KOPT-K1 (cell line): Measurements from ENCODE around the gene PUDP.
A peak's percentile ranks its signal among the peaks of the same experiment; 100 is the strongest.

ENCODE experiments used
- H3K27ac ChIP-seq: fragments of 200-600 bp; sonication (generic); 2 replicates; pipeline ENCODE4 v1.5.1; 2016; ENCODE audit warnings: antibody characterized with exemption, mild to moderate bottlenecking, low read depth, low read length; ENCODE audit not compliant: poor library complexity, severe bottlenecking
- H3K36me3 ChIP-seq: fragments of 200-600 bp; sonication (generic); 2 replicates; pipeline ENCODE4 v1.5.1; 2017; ENCODE audit warnings: antibody characterized with exemption, mild to moderate bottlenecking, low read length, moderate library complexity; ENCODE audit not compliant: insufficient read depth
- H3K9me3 ChIP-seq: fragments of 200-600 bp; sonication (generic); 2 replicates; pipeline ENCODE4 v1.5.1; 2017; ENCODE audit warnings: antibody characterized with exemption, low read length, mild to moderate bottlenecking; ENCODE audit not compliant: insufficient read depth, poor library complexity, severe bottlenecking

Gene PUDP

DNA sequence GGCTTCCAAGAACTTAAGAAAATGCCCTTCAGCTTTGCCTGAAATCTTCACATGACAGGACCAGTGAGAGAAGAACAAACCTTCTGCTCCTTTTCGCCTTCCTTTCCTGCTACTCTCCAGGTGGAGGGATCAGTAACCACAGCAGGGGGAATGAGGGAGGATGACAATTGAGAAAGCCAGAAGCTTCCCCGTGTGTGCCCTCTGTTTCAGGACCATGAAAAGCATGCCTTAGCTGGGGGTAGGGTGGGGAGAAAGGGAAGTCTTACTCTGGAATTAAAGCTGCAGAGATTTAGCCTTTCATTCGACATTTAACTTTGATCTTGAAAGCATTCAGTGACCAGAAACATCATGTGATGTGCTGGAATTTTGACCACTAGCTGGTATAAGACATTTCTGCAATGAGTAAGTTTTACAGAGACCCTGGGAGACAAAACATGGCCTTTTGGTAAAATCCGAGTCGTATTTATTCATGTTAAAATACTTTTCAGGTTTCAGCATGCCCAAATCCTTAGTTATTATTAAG lies 10.6 kb upstream of the PUDP start:
- Histone ChIP-seq H3K36me3 (no peaks in the 10 kb centered on the region), H3K9me3 (no peaks in the 10 kb centered on the region), H3K27ac (no peak overlapping the region)

DNA sequence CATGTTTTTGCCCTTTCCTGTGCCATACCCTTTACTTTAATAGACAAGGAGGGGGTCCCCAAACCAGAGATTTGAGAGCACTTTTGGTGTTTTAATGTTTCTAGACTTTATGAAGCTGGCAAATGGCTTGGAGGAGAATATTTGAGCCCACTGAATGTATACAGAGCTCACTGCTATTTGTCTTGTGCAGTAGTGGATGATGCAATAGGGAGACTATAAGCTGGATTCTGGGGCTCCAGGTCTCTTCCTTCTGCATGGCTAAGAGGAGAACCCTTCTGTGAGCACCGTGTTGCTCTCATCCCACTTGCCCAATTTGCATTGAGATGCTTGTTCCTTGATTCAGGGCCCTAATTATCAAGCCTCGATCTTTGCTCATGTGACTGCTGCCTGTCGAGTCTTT lies 8.9 kb upstream of the PUDP start:
- Histone ChIP-seq H3K36me3 (no peaks in the 10 kb centered on the region), H3K27ac (no peak overlapping the region), H3K9me3 (no peaks in the 10 kb centered on the region)

DNA sequence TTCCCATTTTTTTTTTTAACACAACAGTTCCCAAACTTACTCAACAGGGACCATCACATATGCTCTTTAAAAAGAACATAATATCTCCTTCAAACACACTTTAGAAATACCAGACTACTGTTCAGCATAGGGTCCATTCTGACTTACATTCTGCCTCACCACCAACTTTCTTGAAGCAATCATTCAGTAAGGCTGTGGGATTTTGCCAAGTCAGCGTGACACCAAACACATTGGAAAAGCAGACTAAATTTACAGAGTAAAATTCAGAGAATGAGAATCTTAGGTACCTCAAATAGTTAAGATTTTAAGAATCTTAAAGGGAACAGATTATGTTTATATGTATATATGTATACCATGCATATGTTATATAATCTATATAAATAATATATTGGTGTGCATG lies 7.2 kb upstream of the PUDP start:
- no peaks in the 10 kb centered on the region for H3K36me3 ChIP-seq
- H3K27ac ChIP-seq: no peak overlapping the region
- H3K9me3 ChIP-seq: no peaks in the 10 kb centered on the region

DNA sequence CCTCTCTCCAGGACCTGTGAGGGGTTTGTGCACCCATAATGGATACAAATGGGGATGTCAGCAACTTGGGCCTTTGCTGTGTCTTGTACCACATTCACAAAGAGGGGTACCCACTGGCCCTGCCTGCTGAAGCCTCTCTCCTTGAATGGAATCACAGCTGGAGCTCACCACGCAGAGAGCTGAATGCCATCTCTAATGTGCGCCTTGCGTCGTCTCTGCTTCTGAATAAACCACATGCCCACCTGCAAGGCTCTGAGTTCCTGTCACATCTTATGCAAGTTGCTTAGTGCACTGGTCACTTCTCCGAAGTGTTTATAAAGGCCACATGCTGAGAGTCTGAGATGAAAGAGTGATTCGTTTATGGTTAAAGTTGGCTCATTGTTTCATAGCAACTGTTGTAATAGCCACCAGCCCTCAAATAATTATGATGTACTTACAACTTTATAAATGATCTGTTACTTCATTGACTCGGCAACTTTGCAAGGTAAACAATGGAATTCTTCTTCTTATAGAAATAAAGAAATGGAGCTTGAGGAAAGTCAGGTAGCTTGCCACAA lies 6.2 kb upstream of the PUDP start:
- Histone ChIP-seq H3K27ac (no peak overlapping the region), H3K36me3 (no peaks in the 10 kb centered on the region), H3K9me3 (no peaks in the 10 kb centered on the region)

DNA sequence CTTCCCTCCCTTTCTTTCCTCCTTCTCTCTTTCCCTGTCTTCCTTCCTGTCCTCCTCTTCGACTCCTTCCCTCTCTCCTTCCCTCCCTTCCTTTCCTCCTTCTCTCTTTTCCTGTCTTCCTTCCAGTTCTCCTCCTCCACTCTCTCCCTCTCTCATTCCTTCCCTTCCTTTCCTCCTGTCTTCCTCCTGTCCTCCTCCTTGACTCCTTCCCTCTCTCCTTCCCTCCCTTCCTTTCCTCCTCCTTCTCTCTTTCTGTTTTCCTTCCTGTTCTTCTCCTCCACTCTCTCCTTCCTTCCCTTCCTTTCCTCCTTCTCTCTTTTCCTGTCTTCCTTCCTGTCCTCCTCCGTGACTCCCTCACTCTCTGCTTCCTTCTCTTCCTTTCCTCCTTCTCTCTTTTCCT lies 5.3 kb upstream of the PUDP start:
- no peaks in the 10 kb centered on the region for H3K9me3 ChIP-seq
- no peak overlapping the region for H3K27ac ChIP-seq
- no peaks in the 10 kb centered on the region for H3K36me3 ChIP-seq

DNA sequence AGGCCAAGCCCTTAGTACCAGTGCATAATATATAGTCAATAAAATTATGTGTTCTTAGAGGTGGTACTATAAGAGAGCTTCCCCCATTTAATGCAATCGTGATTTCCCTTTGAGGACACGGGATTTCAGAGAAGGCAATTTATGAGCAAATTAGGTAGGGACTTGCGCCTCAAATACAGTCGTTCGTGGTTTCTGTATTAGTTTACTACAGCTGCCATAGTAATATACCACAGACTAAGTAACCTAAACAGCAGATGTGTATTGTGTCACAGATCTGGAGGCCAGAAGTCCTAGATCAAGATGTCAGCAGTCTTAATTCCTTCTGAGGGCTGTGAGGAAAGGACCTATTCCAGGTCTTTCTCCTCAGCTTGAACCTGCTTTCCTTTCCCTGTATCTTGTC lies 1.5 kb upstream of the PUDP start:
- Histone ChIP-seq H3K9me3 (no peaks in the 10 kb centered on the region), H3K27ac (no peak overlapping the region), H3K36me3 (no peaks in the 10 kb centered on the region; the same call in 1 of the 2 replicates)

DNA sequence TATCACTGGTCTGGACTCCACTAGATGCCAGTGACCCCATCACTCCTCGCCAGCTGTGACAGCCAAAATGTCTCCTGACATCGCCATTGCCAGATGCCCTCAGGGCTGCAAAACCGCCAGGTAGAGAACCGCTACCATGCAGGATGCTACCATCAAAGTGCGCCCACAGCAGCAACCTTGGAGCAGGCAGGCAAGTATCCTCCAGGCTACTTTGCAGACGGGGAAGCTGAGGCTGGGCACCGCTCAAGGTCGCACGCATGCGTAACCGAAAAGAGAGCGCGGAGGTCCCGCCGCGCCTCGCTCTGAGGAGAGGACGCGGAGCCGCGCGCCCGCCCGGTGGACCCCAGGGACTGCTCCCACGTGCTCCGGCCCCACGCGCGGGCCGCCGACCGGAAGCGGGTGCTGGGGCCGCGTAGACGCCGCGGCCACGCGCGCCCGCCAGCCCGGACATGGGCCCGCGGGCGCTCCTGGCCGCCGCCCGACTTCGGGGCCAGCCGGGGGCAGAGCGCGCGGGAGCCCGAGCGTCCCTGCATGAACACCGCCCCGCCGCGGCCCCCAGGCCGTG lies 458 bp downstream of the PUDP start, which contains the start of gene STS:
STS (plus strand) TSS at position 300 of the 565 bp plus-strand sequence. CDS start 105,488 bp downstream, outside the sequence.
- H3K9me3 ChIP-seq: no peaks in the 10 kb centered on the region
- H3K36me3 ChIP-seq: no peaks in the 10 kb centered on the region; the same call in 1 of the 2 replicates
- peak within 1 kb of the TSS; percentile 92 for H3K27ac ChIP-seq

DNA sequence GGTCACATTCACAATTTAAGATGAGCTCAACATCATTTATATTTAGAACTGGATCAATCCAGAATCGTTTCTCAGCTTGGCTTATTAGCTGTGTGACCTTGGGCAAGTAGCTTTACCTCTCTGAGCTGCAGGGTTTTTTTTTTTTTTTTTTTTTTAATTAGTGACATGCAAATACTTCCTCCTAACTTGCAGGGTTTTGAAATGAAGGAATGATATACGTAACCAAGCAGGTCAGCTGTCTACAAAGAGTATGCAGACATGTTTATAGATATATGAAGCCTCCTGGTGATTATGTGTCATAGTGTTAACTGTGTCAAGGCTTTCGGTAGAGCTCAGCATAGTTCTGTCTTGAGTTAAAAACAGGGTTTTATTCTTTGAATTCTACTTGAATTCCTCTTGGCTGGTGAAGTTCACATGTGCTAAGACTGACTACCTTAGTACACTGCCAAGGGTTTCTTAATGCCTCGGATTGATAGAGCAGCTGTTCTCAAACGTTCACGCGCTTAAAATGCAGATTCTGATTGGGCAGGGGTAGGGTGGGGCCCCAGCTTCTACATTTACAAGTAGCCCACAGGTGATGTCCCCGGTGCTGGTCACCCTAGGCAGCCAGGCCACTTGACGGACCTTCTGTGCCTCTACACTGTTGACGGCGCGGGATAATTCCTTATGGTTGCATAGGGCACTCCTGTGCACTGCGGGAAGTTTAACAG lies 1.1 kb downstream of the PUDP start:
- Histone ChIP-seq H3K36me3 (peaks cover 4% of the 10 kb centered on the region; the same call in 1 of the 2 replicates), H3K9me3 (no peaks in the 10 kb centered on the region), H3K27ac (peak overlapping the region; percentile 92)

DNA sequence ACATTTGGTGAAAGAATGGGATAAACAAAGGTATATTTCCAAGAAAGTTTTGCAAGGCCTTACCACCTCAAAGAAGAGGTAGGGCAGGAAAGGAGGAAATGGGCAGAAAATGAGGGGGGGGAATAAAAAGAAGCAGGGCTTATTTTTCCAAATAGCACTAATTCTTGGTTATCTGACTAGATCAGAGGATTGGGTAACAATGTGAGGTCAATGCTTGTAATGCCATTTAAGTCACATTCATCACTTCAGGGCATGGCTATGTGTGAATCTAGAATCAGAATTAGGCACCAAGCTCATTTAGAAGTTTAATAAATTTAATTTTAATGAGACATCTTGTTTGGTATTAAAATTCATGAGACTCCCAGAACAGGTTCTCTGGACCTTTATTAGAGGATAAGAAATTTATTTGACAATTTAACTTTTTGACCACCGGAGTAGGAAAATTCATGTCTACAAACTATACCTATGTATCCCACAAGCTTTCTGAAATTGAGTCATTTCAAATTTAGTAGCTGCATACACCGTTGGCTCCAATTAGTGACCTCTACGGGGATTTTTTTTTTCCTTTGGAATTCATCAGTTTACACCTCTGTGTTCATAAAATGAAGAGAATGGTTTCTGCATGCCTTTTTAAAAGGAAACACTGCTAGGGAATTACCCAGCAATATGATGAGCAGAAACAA lies 1.8 kb downstream of the PUDP start:
- Histone ChIP-seq H3K36me3 (peaks cover 11% of the 10 kb centered on the region), H3K27ac (no peak overlapping the region), H3K9me3 (no peaks in the 10 kb centered on the region)

DNA sequence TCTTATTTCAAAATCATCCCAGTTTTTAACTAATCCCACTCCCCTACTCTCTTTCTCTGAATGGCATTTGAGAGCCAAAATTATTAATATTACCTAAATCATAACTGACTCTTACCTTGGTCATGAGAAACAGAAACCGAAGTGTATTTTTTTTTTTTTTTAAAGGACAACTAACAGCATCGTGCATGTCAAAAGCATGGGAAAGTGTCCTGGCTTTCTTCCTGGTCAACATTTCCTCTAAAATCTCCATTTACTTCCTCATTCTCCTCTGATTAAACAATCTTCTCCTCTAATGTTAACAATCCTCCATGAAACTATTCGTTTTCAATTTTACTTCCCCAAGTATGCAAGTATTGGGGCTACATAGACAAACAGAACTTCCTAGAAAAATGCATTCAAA lies 2.5 kb downstream of the PUDP start:
- H3K27ac ChIP-seq: no peak overlapping the region
- no peaks in the 10 kb centered on the region for H3K9me3 ChIP-seq
- H3K36me3 ChIP-seq: peaks cover 12% of the 10 kb centered on the region

DNA sequence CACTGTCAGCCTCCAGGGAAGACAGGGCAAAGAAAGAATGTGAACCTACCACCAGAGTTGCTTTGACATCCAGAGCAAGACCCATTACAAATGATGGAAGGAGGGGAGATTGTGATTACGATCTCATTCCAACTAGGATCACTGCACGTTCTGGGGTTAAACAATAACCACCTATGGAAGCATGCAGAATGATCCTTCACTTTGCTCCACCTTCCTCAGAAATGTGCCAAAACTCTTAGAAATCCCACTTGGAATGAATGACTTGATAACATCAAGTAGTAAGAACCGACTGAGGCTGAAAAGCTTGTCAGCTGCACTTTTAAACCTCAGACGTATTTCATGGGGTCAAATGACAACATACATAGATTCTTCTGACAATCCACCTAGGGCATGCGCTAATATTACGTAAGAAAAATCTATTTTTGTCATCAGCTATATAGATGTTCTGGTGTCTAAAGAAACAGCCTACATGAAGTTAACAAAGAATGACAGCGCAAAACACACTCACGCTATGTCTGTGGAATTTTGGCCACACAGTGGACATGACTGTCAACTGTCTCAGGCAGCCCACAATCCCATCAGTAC lies 3.9 kb downstream of the PUDP start:
- peak overlapping the region; percentile 16 for H3K27ac ChIP-seq
- H3K36me3 ChIP-seq: peaks cover 17% of the 10 kb centered on the region
- H3K9me3 ChIP-seq: no peaks in the 10 kb centered on the region

DNA sequence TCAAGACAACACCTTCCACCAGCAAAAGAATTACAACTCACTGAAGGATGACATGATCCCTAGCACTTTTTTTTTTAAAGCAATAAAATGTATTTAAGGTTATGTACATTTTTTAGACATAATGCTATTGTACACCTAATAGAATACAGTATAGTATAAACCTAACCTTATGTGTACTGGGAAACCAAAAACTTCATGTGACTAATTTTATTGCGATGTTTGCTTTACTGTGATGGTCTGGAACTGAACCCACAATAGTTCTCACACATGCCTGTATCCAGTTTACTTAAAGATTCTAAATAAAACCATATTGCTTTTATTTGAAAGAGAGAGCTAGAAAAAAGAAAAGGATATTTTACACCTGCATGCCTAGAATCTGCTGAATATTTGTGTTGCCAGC lies 4.9 kb downstream of the PUDP start:
- Histone ChIP-seq H3K36me3 (peaks cover 23% of the 10 kb centered on the region), H3K9me3 (no peaks in the 10 kb centered on the region), H3K27ac (no peak overlapping the region)

DNA sequence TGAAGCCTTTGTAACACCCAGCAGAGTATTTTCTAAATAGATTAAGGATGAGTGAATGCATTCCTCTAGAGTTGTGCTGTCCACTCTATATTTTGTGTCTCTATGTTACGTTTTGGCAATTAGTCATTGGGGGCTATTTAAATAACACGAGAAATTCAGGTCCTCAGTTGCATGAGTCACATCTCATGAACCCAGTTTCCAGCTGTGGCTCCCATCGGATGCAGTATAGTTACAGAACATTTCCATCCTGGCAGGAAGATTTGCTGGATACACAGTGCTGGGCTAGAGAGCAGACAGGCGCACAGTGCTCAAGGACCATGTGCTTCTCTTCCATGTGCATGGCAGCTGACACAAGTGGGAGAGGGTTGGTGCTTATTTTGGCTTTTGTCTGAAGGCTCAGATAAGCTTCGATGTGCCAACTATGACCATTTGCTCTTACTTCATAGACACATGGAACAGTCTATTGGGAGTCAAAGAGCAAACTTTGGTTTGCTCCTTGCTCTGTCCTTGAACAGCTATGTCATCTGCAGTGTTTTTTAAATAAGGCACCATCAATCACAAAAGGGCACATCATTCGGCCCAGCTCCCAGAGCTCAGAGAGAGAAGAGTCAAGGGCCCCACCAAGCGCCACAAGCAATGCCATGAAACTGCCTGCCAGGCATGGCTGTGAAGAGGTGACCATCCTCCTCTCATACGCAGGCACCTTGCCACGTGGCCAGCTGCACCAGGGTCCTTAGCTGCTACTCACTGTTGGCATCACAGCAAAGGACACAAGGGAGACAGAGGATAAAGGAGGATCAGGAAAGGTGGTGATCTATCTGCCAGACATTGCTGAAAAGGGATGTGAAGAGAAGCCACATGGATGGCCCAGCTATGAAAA lies 8.5 kb downstream of the PUDP start:
- Histone ChIP-seq H3K9me3 (no peaks in the 10 kb centered on the region), H3K27ac (no peak overlapping the region), H3K36me3 (peaks cover 23% of the 10 kb centered on the region; the same call in 1 of the 2 replicates)

DNA sequence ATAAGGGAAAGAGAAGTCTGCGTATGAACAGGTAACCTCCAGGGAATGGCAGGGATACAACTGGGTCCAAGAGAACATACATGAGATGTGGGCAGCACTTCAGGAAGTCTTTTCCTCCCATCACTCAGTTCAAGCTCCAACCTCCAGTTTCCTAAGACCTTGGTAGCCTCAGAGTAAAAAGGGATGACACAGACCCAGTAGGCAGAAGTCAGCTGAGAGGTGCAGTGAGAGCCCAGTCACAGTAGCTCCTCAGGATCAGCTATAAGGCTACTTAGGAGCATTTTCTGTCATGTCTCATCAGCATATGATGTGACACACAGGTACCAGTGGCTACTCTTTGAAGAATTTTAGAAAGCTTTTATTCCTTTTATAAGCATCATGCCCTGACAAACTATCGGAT lies 13.0 kb downstream of the PUDP start:
- H3K27ac ChIP-seq: peak overlapping the region; percentile 3
- H3K9me3 ChIP-seq: no peaks in the 10 kb centered on the region
- H3K36me3 ChIP-seq: peaks cover 24% of the 10 kb centered on the region
